Stimulated activated CD4-positive, alpha-beta T cell treated with anti-CD3 and anti-CD28 coated beads, Interleukin-4, amount 100 ng/mL, for 4 hours (primary cell): ENCODE measurements around the gene GAS2L3.
"Not testable (repeated sequence)": the region's sequence is repeated elsewhere in the genome, so short reads cannot be mapped to it uniquely, and the experiment has no call there.

ENCODE experiments used
- DNase-seq, 2 experiments: peaks; one replicate each; pipeline ENCODE4 v3.0.0-alpha.2; 2020

GAS2L3 gene

GRCh38 chr12:100573292-100574186, at the start of gene GAS2L3:
GAS2L3 (plus strand) TSS chr12:100573684; CDS start chr12:100594905, 21,221 bp downstream.
- peak; percentile 37 to 47 for DNase-seq

- DNase-seq: no peak
Measured at GRCh38 chr12:100528034-100528433, 45.5 kb upstream of the GAS2L3 start.

GRCh38 chr12:100528471-100529127, 44.9 kb upstream of the GAS2L3 start:
- no peak for DNase-seq

- DNase-seq: no peak
Measured at GRCh38 chr12:100529756-100530350, 43.6 kb upstream of the GAS2L3 start.

GRCh38 chr12:100533376-100533775, 40.1 kb upstream of the GAS2L3 start:
- DNase-seq: no peak

GRCh38 chr12:100534625-100535227, 38.8 kb upstream of the GAS2L3 start:
- no peak for DNase-seq

GRCh38 chr12:100539202-100539601, 34.3 kb upstream of the GAS2L3 start:
- peak in 1 of 2 experiments; percentile 1 for DNase-seq

GRCh38 chr12:100544165-100544564, 29.3 kb upstream of the GAS2L3 start:
- DNase-seq: no peak

GRCh38 chr12:100545092-100545491, 28.4 kb upstream of the GAS2L3 start:
- no peak for DNase-seq

GRCh38 chr12:100553936-100554335, 19.5 kb upstream of the GAS2L3 start:
- no peak for DNase-seq

- DNase-seq: no peak
Measured at GRCh38 chr12:100554608-100555077, 18.8 kb upstream of the GAS2L3 start.

GRCh38 chr12:100555722-100556121, 17.8 kb upstream of the GAS2L3 start:
- no peak for DNase-seq

- no peak for DNase-seq
Measured at GRCh38 chr12:100557357-100557756, 16.1 kb upstream of the GAS2L3 start.

- not testable (repeated sequence) for DNase-seq
Measured at GRCh38 chr12:100559261-100559660, 14.2 kb upstream of the GAS2L3 start.

GRCh38 chr12:100564090-100564489, 9.4 kb upstream of the GAS2L3 start:
- no peak for DNase-seq

GRCh38 chr12:100564905-100565467, 8.5 kb upstream of the GAS2L3 start:
- DNase-seq: no peak

GRCh38 chr12:100565987-100566545, 7.4 kb upstream of the GAS2L3 start:
- no peak for DNase-seq

GRCh38 chr12:100566887-100567637, 6.4 kb upstream of the GAS2L3 start:
- DNase-seq: no peak

GRCh38 chr12:100567945-100568344, 5.5 kb upstream of the GAS2L3 start:
- DNase-seq: no peak

GRCh38 chr12:100572184-100572583, 1.3 kb upstream of the GAS2L3 start:
- no peak for DNase-seq

- no peak for DNase-seq
Measured at GRCh38 chr12:100574187-100575074, 947 bp downstream of the GAS2L3 start.
